Measurements from ENCODE around the gene CDK3.
"Not testable (repeated sequence)": the region's sequence is repeated elsewhere in the genome, so short reads cannot be mapped to it uniquely, and the experiment has no call there.

CDK3 gene

DNA sequence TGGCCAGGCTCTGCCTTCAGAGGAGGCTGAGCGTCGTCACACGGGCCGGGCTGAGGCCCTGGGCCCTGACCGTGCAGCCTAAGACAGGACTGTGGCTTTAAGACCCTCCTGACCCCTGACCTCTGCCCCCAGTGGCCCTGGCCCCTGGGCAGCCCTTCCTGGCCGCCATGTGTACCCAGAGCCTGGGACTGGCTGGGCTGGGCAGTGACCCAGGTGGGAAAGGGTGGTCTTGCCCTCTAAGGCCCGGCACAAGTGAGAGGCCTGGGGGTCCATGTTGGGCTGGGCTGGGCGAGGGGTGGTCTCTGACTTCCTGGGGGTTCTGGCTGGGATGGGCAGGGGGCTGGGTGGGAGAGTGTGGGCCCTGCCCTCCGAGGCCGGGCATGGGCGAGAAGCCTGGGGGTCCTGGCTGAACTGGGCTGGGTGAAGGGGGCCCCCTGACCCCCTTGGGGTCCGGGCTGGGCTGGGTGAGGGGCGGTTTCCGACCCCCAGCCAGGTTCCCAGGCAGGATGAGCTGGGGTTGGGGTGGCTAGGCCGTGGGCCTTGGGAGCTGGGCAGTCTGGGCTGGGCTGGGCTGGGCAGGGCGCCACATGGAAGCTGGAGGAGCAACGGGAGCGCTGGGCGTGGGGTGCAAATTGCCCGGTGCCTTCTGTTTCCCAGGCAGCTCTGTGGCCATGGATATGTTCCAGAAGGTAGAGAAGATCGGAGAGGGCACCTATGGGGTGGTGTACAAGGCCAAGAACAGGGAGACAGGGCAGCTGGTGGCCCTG, at the start of gene CDK3:
Gene CDK3, plus strand, starts transcription at position 101 of the 767 bp plus-strand sequence. Its CDS starts 571 bp downstream, at position 672.
- TF ChIP-seq, protein P1, sequence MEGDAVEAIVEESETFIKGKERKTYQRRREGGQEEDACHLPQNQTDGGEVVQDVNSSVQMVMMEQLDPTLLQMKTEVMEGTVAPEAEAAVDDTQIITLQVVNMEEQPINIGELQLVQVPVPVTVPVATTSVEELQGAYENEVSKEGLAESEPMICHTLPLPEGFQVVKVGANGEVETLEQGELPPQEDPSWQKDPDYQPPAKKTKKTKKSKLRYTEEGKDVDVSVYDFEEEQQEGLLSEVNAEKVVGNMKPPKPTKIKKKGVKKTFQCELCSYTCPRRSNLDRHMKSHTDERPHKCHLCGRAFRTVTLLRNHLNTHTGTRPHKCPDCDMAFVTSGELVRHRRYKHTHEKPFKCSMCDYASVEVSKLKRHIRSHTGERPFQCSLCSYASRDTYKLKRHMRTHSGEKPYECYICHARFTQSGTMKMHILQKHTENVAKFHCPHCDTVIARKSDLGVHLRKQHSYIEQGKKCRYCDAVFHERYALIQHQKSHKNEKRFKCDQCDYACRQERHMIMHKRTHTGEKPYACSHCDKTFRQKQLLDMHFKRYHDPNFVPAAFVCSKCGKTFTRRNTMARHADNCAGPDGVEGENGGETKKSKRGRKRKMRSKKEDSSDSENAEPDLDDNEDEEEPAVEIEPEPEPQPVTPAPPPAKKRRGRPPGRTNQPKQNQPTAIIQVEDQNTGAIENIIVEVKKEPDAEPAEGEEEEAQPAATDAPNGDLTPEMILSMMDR (IDR thresholded peaks at IDR 0.05; ENCODE audit: low read depth, low read length) = no peak
- no peak for DNase-seq (ENCODE audit: low read depth in 2 of 2)
- no peak within 1 kb of the TSS for H3K4me3 ChIP-seq (replicated peaks in 1 of 2; ENCODE audit: low read depth in 2 of 2, low read length in 2 of 2)

DNA sequence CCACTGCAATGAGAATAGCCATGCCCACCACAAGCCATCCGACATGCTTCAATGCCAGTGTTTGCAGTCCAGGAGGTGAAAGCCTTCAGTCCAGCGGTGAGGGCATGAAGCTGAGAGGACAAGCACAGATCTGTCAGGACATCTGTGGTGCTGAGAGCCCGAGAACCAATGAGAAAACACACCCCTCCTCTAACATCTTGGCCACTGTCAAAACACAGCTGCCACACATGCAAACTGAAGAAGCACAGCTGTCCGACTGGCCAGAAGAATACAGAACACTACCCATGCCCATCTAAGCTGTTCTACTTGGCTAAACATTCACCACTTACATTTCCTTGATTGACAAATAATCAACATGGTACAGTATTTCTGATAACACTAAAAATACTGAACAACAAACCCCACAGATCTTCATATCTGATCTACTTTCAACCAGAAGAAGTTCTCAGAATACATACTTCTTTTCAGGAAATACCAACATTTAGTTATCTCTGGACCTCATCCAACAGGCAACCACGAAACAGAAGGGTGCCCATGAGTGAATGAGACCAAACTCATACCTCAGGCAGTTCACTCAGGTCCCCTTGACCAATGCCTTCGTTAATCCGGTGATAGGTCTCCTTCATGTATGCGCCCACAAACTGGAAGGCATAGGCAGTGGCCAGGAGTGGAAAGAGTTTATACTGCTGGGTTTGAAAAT, 49.6 kb upstream of the CDK3 start:
- DNase-seq (ENCODE audit: low read depth in 2 of 2) = peak in 1 of 2 donors; percentile 45
- no peak overlapping the region for H3K4me3 ChIP-seq (replicated peaks in 1 of 2; ENCODE audit: low read depth in 2 of 2, low read length in 2 of 2)
- TF ChIP-seq, protein P1 (IDR thresholded peaks at IDR 0.05; ENCODE audit: low read depth, low read length) = no peak

DNA sequence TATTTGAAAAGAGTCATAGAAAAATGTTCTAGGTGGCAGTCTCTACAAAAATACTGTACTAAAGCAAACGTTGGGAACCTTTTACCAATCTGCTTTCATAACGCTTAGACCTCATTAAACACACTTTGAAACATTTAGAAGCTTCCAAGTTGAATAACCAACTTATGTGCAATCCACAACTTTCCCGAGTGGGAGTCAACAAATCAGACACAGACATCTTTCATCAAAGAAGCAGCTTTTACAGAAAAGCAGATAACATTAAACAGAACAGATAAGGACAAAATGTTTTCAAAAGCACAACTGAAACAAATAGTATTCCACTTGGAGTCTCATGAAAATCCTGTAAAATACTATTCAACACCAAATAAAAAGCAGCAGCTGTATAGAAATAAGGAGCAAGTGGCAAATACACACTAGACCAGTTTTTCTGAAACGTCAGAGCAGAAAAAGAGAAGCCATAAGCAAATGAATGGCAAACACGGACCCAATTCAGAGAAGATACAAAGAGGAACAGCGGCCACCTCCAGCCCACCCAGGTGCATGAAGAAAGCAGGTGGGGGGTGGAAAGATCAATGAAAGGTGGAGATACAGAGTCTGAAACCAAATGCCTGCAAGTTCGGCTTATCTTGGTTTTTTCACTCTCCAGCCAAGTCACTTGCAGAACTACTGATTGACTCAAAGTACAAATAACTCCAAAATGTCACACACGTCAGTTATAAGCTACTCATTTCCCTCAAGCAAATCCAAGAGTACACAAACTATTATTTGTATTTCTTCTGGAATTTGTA, 41.4 kb upstream of the CDK3 start:
- TF ChIP-seq, protein P1 (IDR thresholded peaks at IDR 0.05; ENCODE audit: low read depth, low read length) = no peak
- no peak overlapping the region for H3K4me3 ChIP-seq (replicated peaks in 1 of 2; ENCODE audit: low read depth in 2 of 2, low read length in 2 of 2)
- DNase-seq (ENCODE audit: low read depth in 2 of 2) = no peak

DNA sequence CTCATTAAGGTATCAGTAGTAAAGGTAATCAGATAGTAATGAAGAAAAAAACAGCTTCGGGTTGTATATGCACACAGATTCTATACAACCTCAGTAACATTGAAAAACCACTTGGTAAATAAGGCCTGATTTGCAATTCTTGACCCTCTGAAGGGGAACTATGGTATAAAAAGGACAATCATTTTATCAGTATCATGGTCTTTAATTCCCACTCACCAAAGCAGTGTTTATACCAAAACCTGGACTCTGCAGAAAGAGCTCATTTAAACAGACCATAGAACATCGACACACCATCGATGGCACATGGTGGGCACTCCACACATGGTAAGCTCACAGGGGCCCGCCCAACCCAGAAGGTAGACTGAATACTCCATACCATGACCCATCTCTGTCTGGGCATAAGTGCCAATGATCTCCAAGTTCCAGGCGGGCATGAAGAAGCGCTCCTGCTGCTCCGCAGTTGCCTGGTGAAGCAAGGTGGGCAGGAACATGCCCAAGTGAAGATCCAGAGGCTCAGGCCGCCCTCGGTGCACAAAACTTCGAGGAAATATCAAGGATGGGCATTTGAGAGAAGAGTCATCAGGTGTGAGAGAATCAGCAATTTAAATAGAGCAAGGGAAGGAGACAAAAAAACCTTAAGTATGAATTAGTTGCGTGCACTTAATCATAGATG, 40.7 kb upstream of the CDK3 start:
- no peak overlapping the region for H3K4me3 ChIP-seq (replicated peaks in 1 of 2; ENCODE audit: low read depth in 2 of 2, low read length in 2 of 2)
- DNase-seq (ENCODE audit: low read depth in 2 of 2) = no peak
- TF ChIP-seq, protein P1 (IDR thresholded peaks at IDR 0.05; ENCODE audit: low read depth, low read length) = no peak

DNA sequence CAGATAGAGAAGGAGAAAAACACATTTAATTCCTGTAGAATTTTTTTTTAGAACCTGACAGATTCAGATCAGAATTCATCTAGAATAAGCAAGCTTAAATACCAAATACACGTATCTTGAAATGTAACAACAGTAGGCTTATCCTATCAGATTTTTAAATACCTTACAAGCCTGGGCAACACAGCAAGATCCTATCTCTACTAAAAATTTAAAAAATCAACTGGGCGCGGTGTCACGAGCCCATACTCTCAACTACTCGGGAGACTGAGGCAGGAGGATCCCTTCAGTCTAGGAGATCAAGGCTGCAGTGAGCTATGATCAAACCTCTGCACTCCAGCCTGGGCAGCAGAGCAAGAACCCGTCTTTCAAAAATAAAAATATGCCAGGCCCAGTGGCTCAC, 35.2 kb upstream of the CDK3 start:
- H3K4me3 ChIP-seq (replicated peaks in 1 of 2; ENCODE audit: low read depth in 2 of 2, low read length in 2 of 2) = no peak overlapping the region
- TF ChIP-seq, protein P1 (IDR thresholded peaks at IDR 0.05; ENCODE audit: low read depth, low read length) = no peak

DNA sequence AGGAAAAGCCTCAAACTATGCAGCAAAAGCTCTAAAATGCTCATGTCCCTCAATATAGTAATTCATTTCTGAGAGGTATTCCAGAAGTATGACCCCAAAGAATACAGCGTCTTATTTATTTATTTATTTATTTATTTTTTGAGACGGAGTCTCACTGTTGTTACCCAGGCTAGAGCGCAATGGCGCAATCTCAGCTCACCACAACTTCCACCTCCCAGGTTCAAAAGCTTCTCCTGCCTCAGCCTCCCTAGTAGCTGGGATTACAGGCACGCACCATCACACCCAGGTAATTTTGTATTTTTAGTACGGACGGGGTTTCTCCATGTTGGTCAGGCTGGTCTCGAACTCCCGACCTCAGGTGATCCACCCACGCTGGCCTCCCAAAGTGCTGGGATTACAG, 31.6 kb upstream of the CDK3 start:
- H3K4me3 ChIP-seq (replicated peaks in 1 of 2; ENCODE audit: low read depth in 2 of 2, low read length in 2 of 2); DNase-seq (ENCODE audit: low read depth in 2 of 2): not testable (repeated sequence)

More for the DNA sequence above, 35.2 kb upstream of the CDK3 start:
- DNase-seq (ENCODE audit: low read depth in 2 of 2) = no peak
